ENCODE measurements around the gene SEPTIN5.

DNA sequence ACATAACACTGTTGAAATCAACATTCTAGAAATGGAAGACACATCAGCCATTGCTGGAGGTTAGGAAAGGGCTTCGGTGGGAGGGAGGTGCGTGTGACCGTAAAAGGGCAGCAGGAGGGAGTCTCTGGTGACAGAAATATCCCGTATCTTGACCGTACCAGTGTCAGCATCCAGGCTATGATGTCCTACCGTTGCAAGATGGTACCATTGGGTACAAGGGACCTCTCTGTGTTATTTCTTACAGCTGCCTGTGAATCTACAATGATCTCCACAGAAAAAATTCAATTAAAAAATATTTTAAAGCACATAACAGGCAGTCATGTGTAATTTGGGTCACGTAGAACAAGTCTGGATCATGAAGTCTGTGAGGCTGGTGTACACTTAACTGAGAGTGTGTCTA is 27.4 kb upstream of the SEPTIN5 start:
- TF ChIP-seq, protein P1, sequence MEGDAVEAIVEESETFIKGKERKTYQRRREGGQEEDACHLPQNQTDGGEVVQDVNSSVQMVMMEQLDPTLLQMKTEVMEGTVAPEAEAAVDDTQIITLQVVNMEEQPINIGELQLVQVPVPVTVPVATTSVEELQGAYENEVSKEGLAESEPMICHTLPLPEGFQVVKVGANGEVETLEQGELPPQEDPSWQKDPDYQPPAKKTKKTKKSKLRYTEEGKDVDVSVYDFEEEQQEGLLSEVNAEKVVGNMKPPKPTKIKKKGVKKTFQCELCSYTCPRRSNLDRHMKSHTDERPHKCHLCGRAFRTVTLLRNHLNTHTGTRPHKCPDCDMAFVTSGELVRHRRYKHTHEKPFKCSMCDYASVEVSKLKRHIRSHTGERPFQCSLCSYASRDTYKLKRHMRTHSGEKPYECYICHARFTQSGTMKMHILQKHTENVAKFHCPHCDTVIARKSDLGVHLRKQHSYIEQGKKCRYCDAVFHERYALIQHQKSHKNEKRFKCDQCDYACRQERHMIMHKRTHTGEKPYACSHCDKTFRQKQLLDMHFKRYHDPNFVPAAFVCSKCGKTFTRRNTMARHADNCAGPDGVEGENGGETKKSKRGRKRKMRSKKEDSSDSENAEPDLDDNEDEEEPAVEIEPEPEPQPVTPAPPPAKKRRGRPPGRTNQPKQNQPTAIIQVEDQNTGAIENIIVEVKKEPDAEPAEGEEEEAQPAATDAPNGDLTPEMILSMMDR (IDR thresholded peaks at IDR 0.05) = no peak
- TF ChIP-seq, protein P2, sequence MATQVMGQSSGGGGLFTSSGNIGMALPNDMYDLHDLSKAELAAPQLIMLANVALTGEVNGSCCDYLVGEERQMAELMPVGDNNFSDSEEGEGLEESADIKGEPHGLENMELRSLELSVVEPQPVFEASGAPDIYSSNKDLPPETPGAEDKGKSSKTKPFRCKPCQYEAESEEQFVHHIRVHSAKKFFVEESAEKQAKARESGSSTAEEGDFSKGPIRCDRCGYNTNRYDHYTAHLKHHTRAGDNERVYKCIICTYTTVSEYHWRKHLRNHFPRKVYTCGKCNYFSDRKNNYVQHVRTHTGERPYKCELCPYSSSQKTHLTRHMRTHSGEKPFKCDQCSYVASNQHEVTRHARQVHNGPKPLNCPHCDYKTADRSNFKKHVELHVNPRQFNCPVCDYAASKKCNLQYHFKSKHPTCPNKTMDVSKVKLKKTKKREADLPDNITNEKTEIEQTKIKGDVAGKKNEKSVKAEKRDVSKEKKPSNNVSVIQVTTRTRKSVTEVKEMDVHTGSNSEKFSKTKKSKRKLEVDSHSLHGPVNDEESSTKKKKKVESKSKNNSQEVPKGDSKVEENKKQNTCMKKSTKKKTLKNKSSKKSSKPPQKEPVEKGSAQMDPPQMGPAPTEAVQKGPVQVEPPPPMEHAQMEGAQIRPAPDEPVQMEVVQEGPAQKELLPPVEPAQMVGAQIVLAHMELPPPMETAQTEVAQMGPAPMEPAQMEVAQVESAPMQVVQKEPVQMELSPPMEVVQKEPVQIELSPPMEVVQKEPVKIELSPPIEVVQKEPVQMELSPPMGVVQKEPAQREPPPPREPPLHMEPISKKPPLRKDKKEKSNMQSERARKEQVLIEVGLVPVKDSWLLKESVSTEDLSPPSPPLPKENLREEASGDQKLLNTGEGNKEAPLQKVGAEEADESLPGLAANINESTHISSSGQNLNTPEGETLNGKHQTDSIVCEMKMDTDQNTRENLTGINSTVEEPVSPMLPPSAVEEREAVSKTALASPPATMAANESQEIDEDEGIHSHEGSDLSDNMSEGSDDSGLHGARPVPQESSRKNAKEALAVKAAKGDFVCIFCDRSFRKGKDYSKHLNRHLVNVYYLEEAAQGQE (IDR thresholded peaks at IDR 0.05; ENCODE audit: low read depth, low read length) = no peak
- TF ChIP-seq, protein P3, sequence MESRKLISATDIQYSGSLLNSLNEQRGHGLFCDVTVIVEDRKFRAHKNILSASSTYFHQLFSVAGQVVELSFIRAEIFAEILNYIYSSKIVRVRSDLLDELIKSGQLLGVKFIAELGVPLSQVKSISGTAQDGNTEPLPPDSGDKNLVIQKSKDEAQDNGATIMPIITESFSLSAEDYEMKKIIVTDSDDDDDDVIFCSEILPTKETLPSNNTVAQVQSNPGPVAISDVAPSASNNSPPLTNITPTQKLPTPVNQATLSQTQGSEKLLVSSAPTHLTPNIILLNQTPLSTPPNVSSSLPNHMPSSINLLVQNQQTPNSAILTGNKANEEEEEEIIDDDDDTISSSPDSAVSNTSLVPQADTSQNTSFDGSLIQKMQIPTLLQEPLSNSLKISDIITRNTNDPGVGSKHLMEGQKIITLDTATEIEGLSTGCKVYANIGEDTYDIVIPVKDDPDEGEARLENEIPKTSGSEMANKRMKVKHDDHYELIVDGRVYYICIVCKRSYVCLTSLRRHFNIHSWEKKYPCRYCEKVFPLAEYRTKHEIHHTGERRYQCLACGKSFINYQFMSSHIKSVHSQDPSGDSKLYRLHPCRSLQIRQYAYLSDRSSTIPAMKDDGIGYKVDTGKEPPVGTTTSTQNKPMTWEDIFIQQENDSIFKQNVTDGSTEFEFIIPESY (IDR thresholded peaks at IDR 0.05; ENCODE audit: borderline replicate concordance, low read depth) = no peak
- TF ChIP-seq, protein P4, sequence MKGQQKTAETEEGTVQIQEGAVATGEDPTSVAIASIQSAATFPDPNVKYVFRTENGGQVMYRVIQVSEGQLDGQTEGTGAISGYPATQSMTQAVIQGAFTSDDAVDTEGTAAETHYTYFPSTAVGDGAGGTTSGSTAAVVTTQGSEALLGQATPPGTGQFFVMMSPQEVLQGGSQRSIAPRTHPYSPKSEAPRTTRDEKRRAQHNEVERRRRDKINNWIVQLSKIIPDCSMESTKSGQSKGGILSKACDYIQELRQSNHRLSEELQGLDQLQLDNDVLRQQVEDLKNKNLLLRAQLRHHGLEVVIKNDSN (IDR thresholded peaks at IDR 0.05; ENCODE audit: borderline replicate concordance, low read depth) = no peak
- TF ChIP-seq MXI1 (IDR thresholded peaks at IDR 0.05; ENCODE audit: low read depth, low read length) (no peak), MEF2A (IDR thresholded peaks at IDR 0.05; ENCODE audit: borderline replicate concordance, low read depth) (no peak), TCF12 (IDR thresholded peaks at IDR 0.05) (no peak), SMC3 (IDR thresholded peaks at IDR 0.05; ENCODE audit: low read depth, low read length) (no peak)
